Epithelial cell of prostate (primary cell): ENCODE measurements around the gene RBP7.
"Not testable (repeated sequence)": the region's sequence is repeated elsewhere in the genome, so short reads cannot be mapped to it uniquely, and the experiment has no call there.

Experiments
- DNase-seq: peaks from one replicate; pipeline ENCODE4 v3.0.0-alpha.2; 2011; ENCODE audit warnings: low read depth, low spot score
- H3K27ac ChIP-seq: fragments of 450-650 bp; 2 replicates; pipeline ENCODE4 v1.5.1; 2017; ENCODE audit warnings: mild to moderate bottlenecking

The RBP7 gene

DNA sequence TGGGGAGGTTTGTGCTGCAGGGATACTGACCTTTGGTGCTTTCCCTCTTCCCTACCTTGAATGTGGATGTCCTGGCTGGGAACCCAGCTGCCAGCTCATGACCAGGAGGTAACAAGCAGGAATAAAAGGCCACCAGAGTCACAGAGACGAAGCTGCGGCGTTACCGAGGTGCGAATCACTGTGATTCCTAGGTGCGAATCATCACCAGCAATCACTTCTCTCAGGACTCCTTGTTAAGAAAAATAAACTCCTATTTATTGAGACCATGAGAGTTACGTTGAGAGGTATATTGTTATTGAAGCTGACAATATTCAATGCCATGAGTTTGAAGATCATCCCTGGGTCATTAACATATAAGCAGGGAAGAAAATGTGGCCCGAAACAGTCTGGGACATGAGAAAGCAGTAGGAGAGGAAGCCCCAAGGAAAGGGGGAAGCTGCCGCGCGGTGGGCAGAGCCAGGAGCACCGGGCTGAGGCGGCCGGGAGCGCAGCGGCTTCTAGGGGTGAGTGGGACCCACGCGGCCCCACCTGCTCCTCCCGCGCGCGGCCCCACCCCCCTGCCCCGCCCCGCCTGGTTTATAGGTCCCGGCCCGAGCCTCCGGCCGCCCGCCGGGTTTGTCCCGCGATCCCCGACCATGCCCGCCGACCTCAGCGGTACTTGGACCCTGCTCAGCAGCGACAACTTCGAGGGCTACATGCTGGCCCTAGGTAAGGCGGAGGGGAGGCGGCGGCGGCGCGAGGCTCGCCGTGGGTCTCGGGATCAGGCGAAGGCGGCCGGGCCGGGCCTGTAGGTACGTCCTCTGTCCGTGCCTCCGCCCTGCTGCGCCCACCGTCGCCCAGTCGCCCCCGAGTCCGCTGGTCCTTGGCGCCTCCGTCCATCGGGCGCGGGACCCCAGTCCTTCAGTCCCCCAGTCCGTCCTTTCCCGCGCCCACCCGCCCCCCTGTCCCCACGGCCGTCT lies at the start of gene RBP7:
Gene RBP7 (plus strand): TSS at position 605 of the 959 bp plus-strand sequence. CDS start 31 bp downstream, at position 636.
- H3K27ac ChIP-seq, result peak within 1 kb of the TSS; percentile 7

GRCh38 chr1:9957726-9958125 lies 39.3 kb upstream of the RBP7 start:
- no peak overlapping the region for H3K27ac ChIP-seq
- DNase-seq, result no peak

More for the DNA sequence above, at the start of gene RBP7:
- no peak for DNase-seq

GRCh38 chr1:9960011-9960410 lies 37.0 kb upstream of the RBP7 start:
- no peak overlapping the region for H3K27ac ChIP-seq
- no peak for DNase-seq

GRCh38 chr1:9960706-9961562 lies 36.1 kb upstream of the RBP7 start:
- DNase-seq, result no peak
- no peak overlapping the region for H3K27ac ChIP-seq

DNA sequence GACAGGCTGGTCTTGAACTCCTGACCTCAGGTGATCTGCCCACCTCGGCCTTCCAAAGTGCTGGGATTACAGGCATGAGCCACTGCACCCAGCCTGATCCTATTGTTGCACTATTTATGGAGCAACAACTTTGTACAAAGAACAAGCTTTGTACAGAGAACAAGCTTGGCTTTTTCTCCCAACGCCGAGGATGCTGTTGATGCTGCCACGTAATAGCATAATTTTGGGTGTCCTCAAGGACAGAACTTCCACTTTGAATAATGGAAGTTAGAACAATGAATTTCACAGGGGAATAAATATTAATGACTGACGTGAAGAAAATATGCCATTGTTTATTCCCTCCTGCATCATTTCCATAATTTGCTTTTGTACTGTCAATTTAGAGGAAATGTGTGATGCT lies 12.8 kb upstream of the RBP7 start:
- no peak overlapping the region for H3K27ac ChIP-seq
- no peak for DNase-seq

DNA sequence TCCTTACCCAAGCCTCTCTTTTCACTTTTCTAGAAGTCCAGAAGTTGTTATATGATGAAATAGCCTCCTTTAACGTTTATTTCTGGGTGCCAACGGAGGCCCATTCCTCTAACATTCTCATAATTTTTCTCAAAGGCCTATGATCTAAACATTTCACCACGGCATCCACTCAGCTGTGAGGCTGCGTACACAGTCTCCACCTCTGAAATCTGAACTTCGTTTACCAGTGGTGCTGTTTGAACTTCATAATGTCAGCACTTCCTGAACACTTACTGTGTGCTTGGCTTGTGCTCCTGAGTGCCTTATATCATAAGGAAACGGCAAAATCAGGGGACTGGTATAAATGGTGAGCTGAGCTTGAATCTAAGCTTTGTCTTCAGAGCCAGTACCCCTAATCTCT lies 12.0 kb upstream of the RBP7 start:
- no peak overlapping the region for H3K27ac ChIP-seq
- no peak for DNase-seq

- no peak overlapping the region for H3K27ac ChIP-seq
- no peak for DNase-seq
Measured at GRCh38 chr1:9989773-9990172, 7.3 kb upstream of the RBP7 start.

DNA sequence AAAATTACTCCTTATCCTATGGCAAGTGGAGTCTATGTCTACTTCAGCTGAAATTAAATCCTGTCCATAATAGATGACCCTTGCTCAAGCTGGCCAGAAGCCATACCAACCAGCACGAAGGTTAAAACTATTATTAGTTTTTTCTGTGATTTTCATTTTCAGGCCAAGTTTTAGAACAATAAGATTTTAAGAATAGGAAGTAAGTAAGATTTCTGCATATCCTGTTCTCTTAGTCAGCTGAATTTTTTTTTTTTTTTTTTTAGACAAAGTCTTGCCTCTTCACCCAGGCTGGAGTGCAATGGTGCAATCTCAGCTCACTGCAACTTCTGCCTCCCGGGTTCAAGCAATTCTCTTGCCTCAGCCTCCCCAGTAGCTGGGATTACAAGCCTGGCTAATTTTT lies 6.1 kb upstream of the RBP7 start:
- no peak for DNase-seq
- H3K27ac ChIP-seq, result no peak overlapping the region

DNA sequence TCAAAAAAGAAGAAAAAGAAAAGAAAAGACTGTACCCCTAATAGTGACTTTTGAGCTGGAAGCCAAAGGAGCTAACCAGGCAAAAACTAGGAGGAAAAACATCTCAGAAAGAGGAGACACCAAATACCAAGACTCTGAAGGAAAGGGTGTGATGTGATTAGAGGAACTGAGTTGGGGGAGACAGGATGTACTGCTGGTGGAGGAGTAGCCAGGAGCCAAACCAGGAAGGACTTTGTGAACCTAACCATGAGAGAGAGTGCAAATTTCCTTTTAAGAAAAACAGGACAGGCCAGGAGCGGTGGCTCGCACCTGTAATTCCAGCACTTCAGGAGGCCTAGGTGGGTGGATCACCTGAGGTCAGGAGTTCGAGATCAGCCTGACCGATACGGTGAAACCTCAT lies 4.1 kb upstream of the RBP7 start:
- H3K27ac ChIP-seq, result no peak overlapping the region
- no peak for DNase-seq

DNA sequence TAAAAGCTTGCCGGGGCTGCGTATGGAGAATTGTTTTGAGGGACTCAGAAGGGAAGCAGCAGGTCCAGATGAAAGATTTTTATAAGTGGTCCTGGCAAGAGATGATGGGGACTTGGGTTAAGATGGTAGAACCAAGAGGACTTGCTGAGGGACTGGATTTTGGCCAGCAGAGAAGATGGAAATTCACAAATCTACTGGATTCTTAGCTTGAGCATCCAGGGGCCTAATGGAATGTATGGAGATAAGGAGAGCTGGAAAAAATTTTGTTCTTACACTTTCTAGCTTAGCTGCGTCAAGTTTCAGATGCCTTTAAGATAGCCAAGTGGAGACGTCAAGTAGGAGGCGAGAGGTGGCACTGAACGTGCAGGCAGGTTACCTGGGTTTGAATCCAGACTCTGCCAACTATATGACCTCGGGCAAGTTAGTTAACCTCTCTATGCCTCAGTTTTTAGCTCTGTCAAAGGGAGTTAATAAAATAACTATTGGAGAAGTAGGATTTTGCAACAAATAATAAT lies 3.4 kb upstream of the RBP7 start:
- no peak for DNase-seq
- no peak overlapping the region for H3K27ac ChIP-seq

DNA sequence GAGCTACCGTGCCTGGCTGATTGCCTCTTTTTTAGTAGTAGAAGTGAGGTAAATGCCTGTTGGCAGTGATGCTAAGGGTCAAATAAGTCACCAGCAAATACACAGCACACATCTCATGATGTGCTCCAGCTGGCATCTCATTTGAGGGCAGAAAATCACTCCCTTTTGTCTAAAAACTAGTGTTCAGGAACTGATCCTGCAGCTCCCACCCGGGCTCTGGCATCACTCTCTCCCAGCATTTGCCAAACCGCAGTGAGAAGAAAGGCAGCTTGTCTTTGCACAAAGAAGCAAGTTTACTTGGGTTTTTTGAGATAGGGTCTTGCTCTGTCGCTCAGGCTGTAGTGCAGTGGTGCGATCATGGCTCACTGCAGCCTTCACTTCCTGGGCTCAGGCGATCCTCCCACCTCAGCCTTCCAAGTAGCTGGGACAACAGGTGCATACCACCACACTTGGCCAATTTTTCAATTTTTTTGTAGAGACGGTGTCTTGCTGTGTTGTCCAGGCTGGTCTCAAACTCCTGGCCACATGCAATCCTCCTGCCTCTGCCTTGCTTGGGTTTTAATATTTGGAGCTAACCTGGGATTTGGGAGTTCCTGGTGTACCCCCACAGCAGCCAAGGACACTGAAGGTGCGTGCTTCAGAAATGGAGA lies 4.1 kb downstream of the RBP7 start:
- no peak for DNase-seq
- H3K27ac ChIP-seq, result no peak overlapping the region

- not testable (repeated sequence) for H3K27ac ChIP-seq
Measured at GRCh38 chr1:10005248-10005647, 8.2 kb downstream of the RBP7 start.

GRCh38 chr1:10007169-10007568 lies 10.1 kb downstream of the RBP7 start:
- DNase-seq, result no peak
- H3K27ac ChIP-seq, result no peak overlapping the region

More at GRCh38 chr1:10005248-10005647, 8.2 kb downstream of the RBP7 start:
- DNase-seq, result not testable (repeated sequence)

- H3K27ac ChIP-seq, result no peak overlapping the region
- no peak for DNase-seq
Measured at GRCh38 chr1:10014016-10014415, 17.0 kb downstream of the RBP7 start.

GRCh38 chr1:10019561-10019960 lies 22.5 kb downstream of the RBP7 start:
- DNase-seq, result no peak
- H3K27ac ChIP-seq, result no peak overlapping the region

DNA sequence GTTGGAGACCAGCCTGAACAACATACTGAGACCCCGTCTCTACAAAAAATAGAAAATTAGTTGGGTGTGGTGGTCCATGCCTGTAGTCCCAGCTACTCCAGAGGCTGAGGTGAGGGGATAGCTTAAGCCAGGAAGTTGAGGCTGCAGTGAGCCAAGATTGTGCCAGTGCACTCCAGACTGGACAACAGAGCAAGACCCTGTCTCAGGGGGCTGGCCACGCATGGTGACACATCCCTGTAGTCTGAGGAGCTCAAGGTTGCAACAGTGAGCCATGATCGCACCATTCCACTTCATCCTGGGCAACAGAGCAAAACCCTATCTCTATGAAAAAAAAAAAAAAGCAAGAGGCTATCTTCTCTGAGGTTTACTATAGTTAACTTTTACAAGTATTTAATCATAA lies 23.1 kb downstream of the RBP7 start:
- DNase-seq, result no peak

DNA sequence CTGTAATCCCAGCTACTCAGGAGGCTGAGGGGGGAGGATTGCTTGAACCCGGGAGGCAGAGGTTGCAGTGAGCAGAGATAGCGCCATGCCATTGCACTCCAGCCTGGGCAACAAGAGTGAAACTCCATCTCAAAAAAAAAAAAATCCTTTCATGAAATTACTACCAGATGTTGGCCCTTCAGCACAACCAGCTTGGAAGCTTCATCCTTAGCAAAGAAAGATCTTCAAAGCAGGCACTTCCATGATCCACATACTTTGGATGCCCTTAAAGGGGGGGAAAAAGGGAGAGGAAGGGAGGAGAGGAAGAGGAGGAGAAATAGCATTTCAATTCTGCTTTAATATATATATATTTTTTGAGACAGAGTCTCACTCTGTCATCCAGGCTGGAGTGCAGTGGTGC lies 23.6 kb downstream of the RBP7 start:
- not testable (repeated sequence) for DNase-seq, H3K27ac ChIP-seq

More for the DNA sequence above, 23.1 kb downstream of the RBP7 start:
- H3K27ac ChIP-seq, result no peak overlapping the region

- DNase-seq, H3K27ac ChIP-seq: not testable (repeated sequence)
Measured at GRCh38 chr1:10021992-10022391, 25.0 kb downstream of the RBP7 start.

DNA sequence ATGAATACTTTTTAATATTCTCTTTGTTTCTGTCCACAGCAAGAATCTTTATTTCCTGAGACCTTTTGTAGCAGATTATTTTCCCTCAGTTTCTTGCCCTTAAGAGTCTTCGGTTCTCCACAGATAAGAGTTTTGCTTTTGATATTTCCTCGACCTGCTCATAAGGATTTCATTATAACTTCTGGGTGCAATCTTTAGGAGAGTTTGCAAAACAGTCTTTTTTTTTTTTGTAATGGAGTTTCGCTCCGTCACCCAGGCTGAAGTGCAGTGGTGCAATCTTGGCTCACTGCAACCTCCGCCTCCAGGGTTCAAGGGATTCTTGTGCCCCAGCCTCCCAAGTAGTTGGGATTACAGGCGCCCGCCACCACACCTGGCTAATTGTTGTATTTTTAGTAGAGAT lies 25.6 kb downstream of the RBP7 start:
- no peak for DNase-seq
- H3K27ac ChIP-seq, result no peak overlapping the region

DNA sequence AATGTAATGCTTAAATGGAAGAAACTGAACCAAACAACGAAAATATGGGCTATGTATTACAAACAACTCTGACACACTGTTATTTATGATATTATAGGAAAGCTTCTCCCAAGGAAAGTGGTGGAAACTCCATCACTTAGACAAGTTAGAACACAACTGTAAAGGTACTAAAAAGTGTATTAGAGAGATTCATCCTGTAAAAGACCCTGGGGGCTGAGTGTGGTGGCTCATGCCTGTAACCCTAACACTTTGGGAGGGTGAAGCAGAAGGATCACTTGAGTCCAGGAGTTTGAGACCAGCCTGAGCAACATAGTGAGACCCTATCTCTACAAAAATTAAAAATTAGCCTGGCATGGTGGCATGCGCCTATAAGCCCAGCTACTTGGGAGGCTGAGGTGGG lies 28.3 kb downstream of the RBP7 start:
- no peak overlapping the region for H3K27ac ChIP-seq
- DNase-seq, result no peak
